ENCODE results near the gene ACOT12.

DNA sequence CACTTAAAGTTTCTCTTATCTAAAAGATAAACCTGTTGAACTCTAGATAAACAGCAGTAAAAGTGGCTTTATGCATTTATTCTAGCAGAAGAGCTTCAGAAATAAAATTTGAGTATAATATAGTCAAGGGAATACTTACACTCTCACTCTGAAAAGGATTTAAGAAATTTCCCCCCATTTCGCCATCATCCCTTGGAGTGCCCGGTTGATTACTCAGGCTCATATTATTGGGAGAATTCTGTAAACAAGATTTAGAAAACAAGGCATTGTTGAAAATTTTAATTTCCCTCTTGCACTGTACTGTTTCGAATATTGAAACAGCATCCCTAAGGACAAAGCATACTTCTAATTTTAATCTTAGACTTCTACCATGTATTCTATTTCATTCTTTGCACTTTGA is 34.5 kb upstream of the ACOT12 start:
- TF ChIP-seq, protein P1, sequence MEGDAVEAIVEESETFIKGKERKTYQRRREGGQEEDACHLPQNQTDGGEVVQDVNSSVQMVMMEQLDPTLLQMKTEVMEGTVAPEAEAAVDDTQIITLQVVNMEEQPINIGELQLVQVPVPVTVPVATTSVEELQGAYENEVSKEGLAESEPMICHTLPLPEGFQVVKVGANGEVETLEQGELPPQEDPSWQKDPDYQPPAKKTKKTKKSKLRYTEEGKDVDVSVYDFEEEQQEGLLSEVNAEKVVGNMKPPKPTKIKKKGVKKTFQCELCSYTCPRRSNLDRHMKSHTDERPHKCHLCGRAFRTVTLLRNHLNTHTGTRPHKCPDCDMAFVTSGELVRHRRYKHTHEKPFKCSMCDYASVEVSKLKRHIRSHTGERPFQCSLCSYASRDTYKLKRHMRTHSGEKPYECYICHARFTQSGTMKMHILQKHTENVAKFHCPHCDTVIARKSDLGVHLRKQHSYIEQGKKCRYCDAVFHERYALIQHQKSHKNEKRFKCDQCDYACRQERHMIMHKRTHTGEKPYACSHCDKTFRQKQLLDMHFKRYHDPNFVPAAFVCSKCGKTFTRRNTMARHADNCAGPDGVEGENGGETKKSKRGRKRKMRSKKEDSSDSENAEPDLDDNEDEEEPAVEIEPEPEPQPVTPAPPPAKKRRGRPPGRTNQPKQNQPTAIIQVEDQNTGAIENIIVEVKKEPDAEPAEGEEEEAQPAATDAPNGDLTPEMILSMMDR (IDR thresholded peaks at IDR 0.05; ENCODE audit: low read depth, low read length): no peak
- no peak for TF ChIP-seq EZH2phosphoT487 (IDR thresholded peaks at IDR 0.05; ENCODE audit: low read depth)

Measured in OCI-LY3 (cell line).